SIG-M5 (cell line): ENCODE measurements around the gene DHX30.
"Not testable (repeated sequence)": the region's sequence is repeated elsewhere in the genome, so short reads cannot be mapped to it uniquely, and the experiment has no call there.

ENCODE experiments used
- DNase-seq: peaks from one replicate; lab custom pipeline; 2025; lab: John Stamatoyannopoulos, UW

Gene DHX30

DNA sequence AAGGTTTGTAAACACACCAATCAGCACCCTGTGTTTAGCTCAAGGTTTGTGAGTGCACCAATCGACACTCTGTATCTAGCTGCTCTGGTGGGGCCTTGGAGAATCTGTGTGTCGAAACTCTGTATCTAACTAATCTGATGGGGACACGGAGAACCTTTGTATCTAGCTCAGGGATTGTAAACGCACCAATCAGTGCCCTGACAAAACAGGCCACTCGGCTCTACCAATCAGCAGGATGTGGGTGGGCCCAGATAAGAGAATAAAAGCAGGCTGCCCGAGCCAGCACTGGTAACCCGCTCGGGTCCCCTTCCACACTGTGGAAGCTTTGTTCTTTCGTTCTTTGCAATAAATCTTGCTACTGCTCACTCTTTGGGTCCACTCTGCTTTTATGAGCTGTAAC is 85.1 kb downstream of the DHX30 start:
- DNase-seq: not testable (repeated sequence)

DNA sequence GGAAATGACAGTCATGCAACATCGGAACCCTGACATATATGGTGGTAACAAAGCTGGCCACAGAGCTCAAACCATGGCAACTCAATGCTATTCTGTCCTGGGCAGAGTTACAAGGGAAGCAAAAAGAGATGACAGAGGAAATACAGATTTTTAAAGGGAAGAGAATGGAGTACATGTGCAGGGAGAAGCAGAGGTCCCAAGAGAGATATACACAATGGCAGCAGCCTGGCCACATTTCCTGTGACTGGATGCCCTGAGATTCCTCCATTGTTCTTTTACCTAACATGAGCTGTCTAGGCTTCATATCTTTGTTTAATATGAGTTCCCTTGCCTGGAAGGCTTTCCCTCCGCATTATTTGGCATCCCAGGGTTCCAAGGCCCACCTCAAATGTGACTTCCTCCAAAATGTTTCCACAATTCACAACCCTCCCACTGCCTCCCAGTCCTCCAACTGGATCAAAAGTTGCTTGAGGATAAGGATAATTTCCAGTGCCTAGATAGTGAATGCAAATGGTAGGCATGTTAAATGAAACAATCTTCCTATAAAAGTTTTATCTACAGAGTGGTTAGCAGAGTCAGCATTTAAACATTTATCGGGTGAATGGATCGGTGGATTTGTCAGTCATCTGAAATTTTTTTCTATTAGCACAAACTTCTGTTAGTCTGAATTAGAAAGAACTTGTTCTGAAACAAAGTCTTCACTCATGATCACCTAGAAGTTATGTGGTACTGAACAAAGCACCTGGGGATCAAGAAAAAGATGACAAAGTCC is 86.2 kb downstream of the DHX30 start:
- DNase-seq: no peak

DNA sequence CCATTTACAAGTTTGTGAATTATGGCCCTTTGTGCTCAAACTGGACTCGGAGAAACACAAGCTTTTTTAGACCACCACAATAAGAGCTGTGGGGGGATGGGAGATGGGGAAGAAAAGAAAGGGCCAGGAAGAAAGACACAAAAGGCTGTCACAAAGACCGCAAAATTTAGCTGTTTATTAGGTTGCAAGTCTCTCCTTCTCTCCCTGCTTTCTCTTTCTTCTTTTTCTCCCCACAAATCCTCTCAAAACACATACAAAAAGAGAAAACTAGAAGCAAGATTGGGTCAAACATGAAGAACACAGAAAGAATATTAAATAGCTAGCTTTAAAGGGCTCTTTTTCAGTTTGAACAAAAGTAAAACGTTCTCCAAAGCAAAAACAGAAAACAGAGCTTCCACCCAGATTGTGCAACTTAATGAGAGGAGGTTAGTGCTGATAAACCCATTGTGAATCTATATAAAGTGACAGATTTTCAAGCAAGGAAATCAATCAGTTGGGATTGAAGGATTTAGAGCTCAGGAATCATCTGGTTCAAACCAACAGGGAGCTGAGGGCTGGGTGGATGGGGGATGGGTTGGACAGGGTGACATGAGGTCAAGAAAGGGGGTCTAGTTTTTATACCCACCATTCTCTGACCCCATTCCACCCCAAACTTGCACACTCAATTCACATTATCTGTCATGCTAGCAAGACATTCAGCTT is 87.3 kb downstream of the DHX30 start:
- DNase-seq: no peak

- DNase-seq: no peak
Measured at GRCh38 chr3:47890828-47891612, 88.1 kb downstream of the DHX30 start.

GRCh38 chr3:47891613-47892005 is 88.7 kb downstream of the DHX30 start:
- no peak for DNase-seq

DNA sequence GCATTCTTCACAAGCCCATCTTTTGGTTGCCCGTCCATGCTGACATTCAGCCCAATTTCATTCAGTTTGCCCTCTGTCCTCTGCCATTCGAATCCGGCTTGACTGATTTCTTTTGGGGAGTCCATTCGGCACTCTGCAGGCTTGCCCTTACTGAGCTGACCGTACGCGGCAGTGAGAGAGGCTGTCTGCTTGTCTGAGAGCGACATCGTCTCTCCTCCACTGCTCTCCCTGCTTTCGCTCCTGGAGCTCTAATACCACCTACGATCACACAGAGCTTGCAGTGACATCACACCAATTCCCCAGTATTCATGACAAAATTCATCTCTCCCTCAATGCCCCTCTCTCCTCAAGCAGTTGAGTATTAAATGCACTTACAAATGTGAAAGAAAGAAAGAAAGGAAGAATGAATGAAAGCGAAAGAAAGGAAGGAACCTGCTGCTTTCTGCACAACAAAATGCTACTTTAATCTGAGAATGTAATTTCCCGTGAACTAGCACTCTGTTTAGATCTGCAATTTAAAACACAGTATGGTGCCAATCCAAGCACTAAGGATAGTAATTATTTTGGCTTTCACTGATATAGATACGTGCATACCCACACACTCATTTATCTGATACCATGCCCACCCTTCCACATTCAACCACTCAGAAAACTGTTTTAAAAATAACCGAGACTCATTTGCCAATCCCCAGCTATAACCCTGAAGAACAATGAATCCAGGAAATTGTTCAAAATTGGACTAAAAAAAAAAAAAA is 89.5 kb downstream of the DHX30 start:
- DNase-seq: no peak

GRCh38 chr3:47895241-47895640 is 92.3 kb downstream of the DHX30 start:
- DNase-seq: no peak

DNA sequence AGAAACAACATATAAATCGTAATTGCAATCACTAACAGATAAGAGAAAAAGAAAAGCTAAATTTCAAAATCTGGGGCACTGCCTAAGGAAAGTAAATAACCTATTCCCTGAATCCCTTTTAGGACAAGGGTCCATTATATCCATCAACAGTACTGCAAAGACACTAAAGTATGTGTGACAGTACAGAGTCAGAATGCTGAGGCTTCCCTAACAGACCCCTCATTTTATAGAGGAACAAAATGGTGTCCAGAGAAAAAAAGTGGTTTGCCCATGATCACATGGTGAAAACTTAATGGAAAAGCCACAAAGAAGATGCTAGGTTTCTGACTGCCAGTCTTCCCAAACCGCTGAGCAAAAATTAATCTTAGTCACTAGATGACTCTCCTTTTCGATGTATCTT is 93.8 kb downstream of the DHX30 start:
- no peak for DNase-seq

DNA sequence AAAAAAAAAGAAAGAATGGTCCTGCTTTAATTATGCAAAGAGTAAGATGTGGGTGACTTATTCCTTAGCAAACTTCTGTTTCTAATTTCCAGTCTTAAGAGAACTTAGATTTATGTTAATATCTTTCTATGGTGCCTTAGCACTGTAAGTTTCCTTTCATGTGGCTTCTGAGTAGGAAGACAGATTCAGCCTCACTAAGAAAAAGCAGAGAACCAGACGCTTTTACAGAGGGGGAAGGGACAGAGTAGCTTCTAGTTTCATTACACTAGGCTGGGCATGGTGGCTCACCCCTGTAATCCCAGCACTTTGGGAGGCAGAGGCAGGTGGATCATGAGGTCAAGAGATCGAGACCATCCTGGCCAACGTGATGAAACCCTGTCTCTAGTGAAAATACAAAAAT is 95.0 kb downstream of the DHX30 start:
- DNase-seq: no peak

DNA sequence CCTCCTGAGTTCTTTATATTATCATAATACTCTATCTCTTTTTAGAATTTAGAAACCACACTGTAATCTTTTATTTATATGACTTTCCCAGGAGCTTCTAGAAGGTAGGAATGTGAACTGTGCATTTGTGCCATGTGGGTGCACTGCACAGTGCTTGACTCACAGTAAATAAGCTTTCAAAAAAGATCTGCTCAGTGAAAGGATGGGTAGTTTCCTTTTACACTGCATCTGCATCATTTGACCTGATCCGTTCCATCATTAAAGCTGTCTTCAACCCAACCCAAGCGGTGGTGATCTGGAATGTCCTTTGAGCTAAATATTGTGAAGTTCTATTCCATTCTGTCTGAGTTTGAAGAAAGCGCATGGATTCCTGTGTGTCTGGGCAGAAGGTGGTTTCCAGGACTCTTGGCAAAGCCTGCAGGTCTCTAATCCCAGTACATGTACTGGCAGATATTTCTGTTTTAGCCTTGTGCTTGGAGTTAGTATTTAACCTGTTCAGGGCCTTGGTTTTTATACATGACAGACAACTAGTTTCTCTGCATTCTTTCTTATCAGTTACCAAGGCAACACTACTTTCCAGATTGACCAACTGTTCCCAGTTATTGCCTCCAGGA is 96.7 kb downstream of the DHX30 start:
- no peak for DNase-seq
